NCI-H1092 treated with DMSO at 0.1 percent for 48 hours (cell line): Measurements from ENCODE around the gene OLA1.

Source experiments
- DNase-seq: peaks from one replicate; lab custom pipeline; 2025; lab: John Stamatoyannopoulos, UW

The OLA1 gene

GRCh38 chr2:174224665-174225288 lies 23.6 kb downstream of the OLA1 start:
- DNase-seq = no peak

- no peak for DNase-seq
Observed at GRCh38 chr2:174224125-174224524, 24.2 kb downstream of the OLA1 start.

GRCh38 chr2:174223388-174223787 lies 24.9 kb downstream of the OLA1 start:
- DNase-seq = no peak

- no peak for DNase-seq
Observed at GRCh38 chr2:174222154-174222553, 26.2 kb downstream of the OLA1 start.

GRCh38 chr2:174219321-174219720 lies 29.0 kb downstream of the OLA1 start:
- no peak for DNase-seq

- no peak for DNase-seq
Observed at GRCh38 chr2:174218773-174219172, 29.6 kb downstream of the OLA1 start.

- DNase-seq = no peak
Observed at GRCh38 chr2:174217869-174218268, 30.5 kb downstream of the OLA1 start.

GRCh38 chr2:174211954-174212353 lies 36.4 kb downstream of the OLA1 start:
- no peak for DNase-seq

- DNase-seq = no peak
Observed at GRCh38 chr2:174210862-174211261, 37.5 kb downstream of the OLA1 start.

- DNase-seq = no peak
Observed at GRCh38 chr2:174209325-174209724, 39.0 kb downstream of the OLA1 start.

- DNase-seq = no peak
Observed at GRCh38 chr2:174208026-174208425, 40.3 kb downstream of the OLA1 start.

GRCh38 chr2:174205562-174205961 lies 42.8 kb downstream of the OLA1 start:
- no peak for DNase-seq

- DNase-seq = no peak
Observed at GRCh38 chr2:174202188-174202587, 46.1 kb downstream of the OLA1 start.

- DNase-seq = no peak
Observed at GRCh38 chr2:174198846-174199564, 49.3 kb downstream of the OLA1 start.

- DNase-seq = no peak
Observed at GRCh38 chr2:174195253-174195652, 53.1 kb downstream of the OLA1 start.

- no peak for DNase-seq
Observed at GRCh38 chr2:174193737-174194136, 54.6 kb downstream of the OLA1 start.

- no peak for DNase-seq
Observed at GRCh38 chr2:174192664-174193063, 55.7 kb downstream of the OLA1 start.

- DNase-seq = no peak
Observed at GRCh38 chr2:174191342-174192074, 56.8 kb downstream of the OLA1 start.

GRCh38 chr2:174184915-174185314 lies 63.4 kb downstream of the OLA1 start:
- DNase-seq = no peak

GRCh38 chr2:174184504-174184903 lies 63.8 kb downstream of the OLA1 start:
- DNase-seq = no peak

GRCh38 chr2:174183076-174183475 lies 65.3 kb downstream of the OLA1 start:
- no peak for DNase-seq

GRCh38 chr2:174181368-174181767 lies 67.0 kb downstream of the OLA1 start:
- no peak for DNase-seq

- DNase-seq = no peak
Observed at GRCh38 chr2:174180726-174181236, 67.6 kb downstream of the OLA1 start.
